Muscle of leg (tissue), 16 donors: ENCODE data around the gene CPSF4L. TPM values are rescaled to one million over a fixed set of nuclear protein-coding genes. Genes with fewer than 3 reads are reported as not detected.
A peak's percentile ranks its signal among the peaks of the same experiment; 100 is the strongest.
"Not testable (repeated sequence)": the region's sequence is repeated elsewhere in the genome, so short reads cannot be mapped to it uniquely, and the experiment has no call there.

Source experiments
- DNase-seq: peaks from one replicate; pipeline ENCODE4 v3.0.0; 2013
- H3K27ac ChIP-seq: one replicate; pipeline ENCODE4 v1.5.1; 2013; ENCODE audit warnings: mild to moderate bottlenecking, low read length, control low read depth
- H3K27me3 ChIP-seq: one replicate; pipeline ENCODE4 v1.6.1; 2013; ENCODE audit warnings: low read length; ENCODE audit not compliant: control insufficient read depth, insufficient read depth
- H3K36me3 ChIP-seq: one replicate; pipeline ENCODE4 v1.6.1; 2013; ENCODE audit warnings: low read length; ENCODE audit not compliant: control insufficient read depth, insufficient read depth
- H3K4me1 ChIP-seq: one replicate; pipeline ENCODE4 v1.6.1; 2013; ENCODE audit warnings: low read length; ENCODE audit not compliant: control insufficient read depth, insufficient read depth
- H3K4me3 ChIP-seq: one replicate; pipeline ENCODE4 v1.5.1; 2013; ENCODE audit warnings: low read length, control low read depth
- H3K9me3 ChIP-seq: replicated peaks from 2 replicates; pipeline ENCODE4 v1.6.1; 2013; ENCODE audit warnings: low read depth, low read length; ENCODE audit not compliant: control insufficient read depth
- WGBS: methylation state at CpG from one replicate; pipeline ENCODE4 v1.1.5; 2013; ENCODE audit warnings: missing lambda C conversion rate; ENCODE audit not compliant: insufficient coverage; 5-methylcytosine and 5-hydroxymethylcytosine counted together
- long read RNA-seq, 11 donors: transcript quantifications; one replicate each; lab custom pipeline, GENCODE V29; 2026
- polyA plus RNA-seq, 8 donors: library from polyadenylated mRNA; unstranded; fragments of 120-200 nt; gene quantifications; one replicate each; pipeline versions ENCODE4 v1.2.1 to v1.2.3, GENCODE V29; 2013; ENCODE audit warnings: inconsistent platforms in 1 of 8, low replicate concordance in 1 of 8; ENCODE audit not compliant: insufficient read length in 8 of 8, insufficient read depth in 1 of 8
- total RNA-seq: library from RNA; stranded (reverse); fragments of 120-200 nt; gene quantifications from one replicate; pipeline ENCODE4 v1.2.4, GENCODE V29; 2013

CPSF4L gene
- not detected for total RNA-seq
- polyA plus RNA-seq = not detected
- long read RNA-seq, donor 1 = 0 reads
- long read RNA-seq, donor 2 = 0 reads
- long read RNA-seq, donor 3 = 0 reads
- long read RNA-seq, donor 4 = 0 reads
- long read RNA-seq, donor 5 = 0 reads
- long read RNA-seq, donor 6 = 0 reads
- long read RNA-seq, donor 7 = 0 reads
- long read RNA-seq, donor 8 = 0 reads
- long read RNA-seq, donor 9 = 0 reads
- long read RNA-seq, donor 10 = 0 reads
- long read RNA-seq, donor 11 = 0 reads

- Histone ChIP-seq H3K9me3 (no peaks in the 10 kb centered on the region), H3K36me3 (no peaks in the 10 kb centered on the region), H3K27ac (no peak within 1 kb of the TSS), H3K4me3 (no peak within 1 kb of the TSS), H3K4me1 (peaks cover 4% of the 10 kb centered on the region), H3K27me3 (no peaks in the 10 kb centered on the region)
- 83% methylated on average over 7 of the region's 9 CpGs for WGBS
- no peak for DNase-seq
Observed at GRCh38 chr17:73261617-73261951, at the start of gene CPSF4L. CPSF4L (minus strand) TSS chr17:73261880; CDS start chr17:73261818, 62 bp downstream.

GRCh38 chr17:73311428-73311780 is 49.7 kb upstream of the CPSF4L start:
- Histone ChIP-seq H3K27me3 (no peaks in the 10 kb centered on the region), H3K27ac (peak overlapping the region; percentile 96), H3K9me3 (no peaks in the 10 kb centered on the region), H3K4me1 (peaks cover 39% of the 10 kb centered on the region), H3K4me3 (peak overlapping the region; percentile 99), H3K36me3 (no peaks in the 10 kb centered on the region)
- DNase-seq = no peak
- WGBS = 0% methylated on average over 35 of the region's 38 CpGs

- Histone ChIP-seq H3K9me3 (no peaks in the 10 kb centered on the region), H3K27me3 (no peaks in the 10 kb centered on the region), H3K27ac (peak overlapping the region; percentile 96), H3K36me3 (no peaks in the 10 kb centered on the region), H3K4me3 (peak overlapping the region; percentile 99), H3K4me1 (peaks cover 54% of the 10 kb centered on the region)
- peak; percentile 57 for DNase-seq
- 8% methylated on average over 8 of the region's 21 CpGs for WGBS
Observed at GRCh38 chr17:73309727-73310596, 48.3 kb upstream of the CPSF4L start.

- H3K27ac ChIP-seq, H3K9me3 ChIP-seq, H3K36me3 ChIP-seq, H3K4me3 ChIP-seq, DNase-seq, H3K27me3 ChIP-seq: not testable (repeated sequence)
- WGBS = 86% methylated on average over 1 of the region's 5 CpGs
- H3K4me1 ChIP-seq = peaks cover 64% of the 10 kb centered on the region
Observed at GRCh38 chr17:73308959-73309358, 47.3 kb upstream of the CPSF4L start.

GRCh38 chr17:73308017-73308823 is 46.5 kb upstream of the CPSF4L start:
- Histone ChIP-seq H3K4me3 (no peak overlapping the region), H3K4me1 (peaks cover 65% of the 10 kb centered on the region)

GRCh38 chr17:73307130-73307529 is 45.5 kb upstream of the CPSF4L start:
- WGBS = no CpG with 5 or more reads among the region's 9 CpGs
- H3K27ac ChIP-seq = no peak overlapping the region
- no peaks in the 10 kb centered on the region for H3K27me3 ChIP-seq
- DNase-seq = no peak
- peaks cover 59% of the 10 kb centered on the region for H3K4me1 ChIP-seq
- H3K36me3 ChIP-seq = no peaks in the 10 kb centered on the region
- no peak overlapping the region for H3K4me3 ChIP-seq
- H3K9me3 ChIP-seq = no peaks in the 10 kb centered on the region

More at GRCh38 chr17:73308017-73308823, 46.5 kb upstream of the CPSF4L start:
- 77% methylated on average over 13 of the region's 23 CpGs for WGBS
- DNase-seq = no peak
- no peaks in the 10 kb centered on the region for H3K27me3 ChIP-seq
- no peak overlapping the region for H3K27ac ChIP-seq
- no peaks in the 10 kb centered on the region for H3K9me3 ChIP-seq
- no peaks in the 10 kb centered on the region for H3K36me3 ChIP-seq

- peak overlapping the region; percentile 93 for H3K27ac ChIP-seq
- DNase-seq = no peak
- peak overlapping the region; percentile 32 for H3K4me3 ChIP-seq
- no peaks in the 10 kb centered on the region for H3K36me3 ChIP-seq
- peaks cover 59% of the 10 kb centered on the region for H3K4me1 ChIP-seq
- no peaks in the 10 kb centered on the region for H3K27me3 ChIP-seq
- H3K9me3 ChIP-seq = no peaks in the 10 kb centered on the region
- 47% methylated on average over 5 of the region's 11 CpGs for WGBS
Observed at GRCh38 chr17:73305845-73306836, 44.5 kb upstream of the CPSF4L start.

- Histone ChIP-seq H3K9me3 (no peaks in the 10 kb centered on the region), H3K27me3 (no peaks in the 10 kb centered on the region), H3K4me1 (peaks cover 58% of the 10 kb centered on the region), H3K27ac (peak overlapping the region; percentile 93), H3K36me3 (no peaks in the 10 kb centered on the region), H3K4me3 (peak overlapping the region; percentile 32)
- peak; percentile 89 for DNase-seq
- WGBS = 12% methylated on average over 15 of the region's 16 CpGs
Observed at GRCh38 chr17:73304971-73305812, 43.5 kb upstream of the CPSF4L start.

GRCh38 chr17:73304438-73304837 is 42.8 kb upstream of the CPSF4L start:
- DNase-seq = peak; percentile 68
- WGBS = 80% methylated on average over 1 of the region's 8 CpGs
- peak overlapping the region; percentile 93 for H3K27ac ChIP-seq
- no peaks in the 10 kb centered on the region for H3K9me3 ChIP-seq
- no peaks in the 10 kb centered on the region for H3K27me3 ChIP-seq
- H3K36me3 ChIP-seq = no peaks in the 10 kb centered on the region
- peaks cover 58% of the 10 kb centered on the region for H3K4me1 ChIP-seq
- no peak overlapping the region for H3K4me3 ChIP-seq
